ENCODE results near the gene ZBTB8OS.

Gene ZBTB8OS

GRCh38 chr1:32606565-32607371 is 43.6 kb downstream of the ZBTB8OS start:
- DNase-seq: no peak

DNA sequence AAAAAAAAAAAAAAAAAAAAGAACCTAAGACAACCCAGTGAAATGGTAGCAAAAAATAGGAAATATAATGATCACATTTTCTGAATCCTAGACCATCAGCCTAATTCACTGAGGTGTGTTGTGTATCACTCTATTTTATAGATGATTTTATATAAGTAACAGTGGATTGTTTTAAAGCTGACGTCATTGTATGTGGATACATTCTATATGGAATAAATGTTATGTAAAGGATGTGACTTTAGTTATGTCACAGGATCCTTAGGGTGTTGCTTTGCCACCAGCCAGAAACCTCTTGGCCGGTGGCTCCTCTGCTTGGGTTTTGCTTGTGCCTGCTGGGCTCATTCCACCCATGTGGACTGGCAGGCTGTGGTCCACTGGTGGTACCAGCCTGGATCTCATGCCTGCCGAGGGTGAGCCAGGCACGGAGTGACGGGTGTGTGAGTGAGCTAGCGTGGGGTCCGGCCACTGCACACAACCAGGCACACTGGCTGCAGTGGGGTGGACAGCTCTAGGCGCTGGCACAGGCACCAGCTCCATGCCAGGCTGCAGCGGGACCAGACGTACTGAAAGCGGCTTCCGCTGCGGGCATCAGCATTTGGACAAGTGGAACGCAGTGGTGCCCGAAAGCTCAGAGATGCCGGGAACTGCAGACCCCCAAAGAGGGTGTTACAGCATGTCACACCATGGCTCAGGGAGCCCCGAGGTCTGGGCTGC is 44.5 kb downstream of the ZBTB8OS start:
- DNase-seq: no peak

DNA sequence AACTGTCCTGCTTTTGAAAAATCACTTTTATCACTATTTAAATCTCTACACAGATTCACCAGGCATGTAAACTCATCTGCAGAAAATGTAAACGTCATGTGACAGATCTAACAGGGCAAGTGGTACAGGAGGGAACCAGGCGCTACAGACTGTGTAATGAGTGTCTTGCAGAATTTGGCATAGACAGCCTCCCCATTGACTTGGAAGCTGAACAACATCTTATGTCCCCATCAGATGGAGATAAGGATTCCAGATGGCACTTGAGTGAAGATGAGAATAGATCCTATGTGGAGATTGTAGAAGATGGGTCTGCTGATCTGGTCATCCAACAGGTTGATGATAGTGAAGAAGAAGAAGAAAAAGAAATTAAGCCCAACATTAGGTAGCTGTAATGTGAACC is 50.3 kb downstream of the ZBTB8OS start:
- DNase-seq: no peak

GRCh38 chr1:32592943-32593342 is 57.4 kb downstream of the ZBTB8OS start:
- DNase-seq: no peak

DNA sequence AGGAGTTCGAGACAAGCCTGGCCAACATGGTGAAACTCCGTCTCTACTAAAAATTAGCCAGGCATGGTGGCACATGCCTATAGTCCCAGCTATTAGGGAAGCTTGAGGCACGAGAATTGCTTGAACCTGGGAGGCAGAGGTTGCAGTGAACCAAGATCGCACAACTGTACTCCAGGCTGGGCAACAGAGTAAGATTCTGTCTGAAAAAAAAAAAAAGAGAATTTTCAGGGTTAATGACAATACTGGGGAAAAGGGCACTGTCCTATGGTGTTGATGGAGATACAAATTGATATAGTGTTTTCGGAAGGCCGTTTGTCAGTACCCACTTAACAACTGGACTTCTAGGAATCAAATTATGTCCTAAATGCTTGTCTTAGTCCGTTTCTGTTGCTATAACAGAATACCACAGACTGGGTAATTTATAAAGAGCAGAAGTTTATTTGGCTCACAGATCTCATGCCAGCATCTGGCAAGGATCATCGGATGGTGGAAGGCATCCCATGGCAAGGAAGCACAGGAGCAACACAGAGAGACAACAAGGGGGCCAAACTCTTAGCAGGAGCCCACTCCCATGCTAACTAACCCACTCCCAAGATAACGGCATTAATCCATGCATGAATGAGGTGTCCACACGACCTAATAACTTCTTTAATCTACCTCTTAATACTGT is 69.9 kb downstream of the ZBTB8OS start:
- DNase-seq: no peak
